Measurements from ENCODE around the gene ZNF485. TPM values are rescaled to one million over a fixed set of nuclear protein-coding genes. Genes with fewer than 3 reads are reported as not detected.
A peak's percentile ranks its signal among the peaks of the same experiment; 100 is the strongest.
"Not testable (repeated sequence)": the region's sequence is repeated elsewhere in the genome, so short reads cannot be mapped to it uniquely, and the experiment has no call there.

The ZNF485 gene
- total and polyA plus RNA-seq, 2 donors: 3.3 to 3.5 TPM

GRCh38 chr10:43576580-43576979 lies 29.7 kb upstream of the ZNF485 start:
- Histone ChIP-seq H3K27me3 (ENCODE audit: control insufficient read depth in 2 of 2, insufficient read depth in 1 of 2, low read length in 1 of 2) (peaks cover 0 to 10% of the 10 kb centered on the region in 2 donors), H3K36me3 (ENCODE audit: control insufficient read depth in 2 of 2, insufficient read depth in 2 of 2, low read length in 1 of 2) (no peaks in the 10 kb centered on the region), H3K27ac (ENCODE audit: low read depth in 1 of 2, low read length in 1 of 2) (no peak overlapping the region), H3K4me1 (ENCODE audit: control insufficient read depth in 2 of 2, insufficient read depth in 2 of 2, low read length in 2 of 2) (peaks cover 5 to 8% of the 10 kb centered on the region in 2 donors), H3K9me3 (ENCODE audit: control insufficient read depth in 2 of 2, insufficient read depth in 1 of 2, low read length in 1 of 2) (peaks cover 0 to 4% of the 10 kb centered on the region in 2 donors), H3K4me3 (ENCODE audit: low read length in 2 of 2) (no peak overlapping the region)
- 78% methylated on average over 5 of the region's 5 CpGs for WGBS
- no peak for DNase-seq (ENCODE audit: low read depth in 6 of 9, low spot score in 9 of 9)

- H3K27me3 ChIP-seq (ENCODE audit: control insufficient read depth in 2 of 2, insufficient read depth in 1 of 2, low read length in 1 of 2): no peaks in the 10 kb centered on the region
- H3K9me3 ChIP-seq (ENCODE audit: control insufficient read depth in 2 of 2, insufficient read depth in 1 of 2, low read length in 1 of 2): no peaks in the 10 kb centered on the region
- DNase-seq (ENCODE audit: low read depth in 6 of 9, low spot score in 9 of 9): no peak
- no peak overlapping the region for H3K4me3 ChIP-seq (ENCODE audit: low read length in 2 of 2)
- H3K36me3 ChIP-seq (ENCODE audit: control insufficient read depth in 2 of 2, insufficient read depth in 2 of 2, low read length in 1 of 2): no peaks in the 10 kb centered on the region
- no peak overlapping the region for H3K27ac ChIP-seq (ENCODE audit: low read depth in 1 of 2, low read length in 1 of 2)
- no peaks in the 10 kb centered on the region for H3K4me1 ChIP-seq (ENCODE audit: control insufficient read depth in 2 of 2, insufficient read depth in 2 of 2, low read length in 2 of 2)
- 75% methylated on average over 4 of the region's 4 CpGs for WGBS
Observed at GRCh38 chr10:43584051-43584450, 22.2 kb upstream of the ZNF485 start.

GRCh38 chr10:43585046-43585445 lies 21.2 kb upstream of the ZNF485 start:
- H3K36me3 ChIP-seq (ENCODE audit: control insufficient read depth in 2 of 2, insufficient read depth in 2 of 2, low read length in 1 of 2): no peaks in the 10 kb centered on the region
- H3K27ac ChIP-seq (ENCODE audit: low read depth in 1 of 2, low read length in 1 of 2): no peak overlapping the region
- no peaks in the 10 kb centered on the region for H3K4me1 ChIP-seq (ENCODE audit: control insufficient read depth in 2 of 2, insufficient read depth in 2 of 2, low read length in 2 of 2)
- H3K27me3 ChIP-seq (ENCODE audit: control insufficient read depth in 2 of 2, insufficient read depth in 1 of 2, low read length in 1 of 2): no peaks in the 10 kb centered on the region
- no peak for DNase-seq (ENCODE audit: low read depth in 6 of 9, low spot score in 9 of 9)
- no peaks in the 10 kb centered on the region for H3K9me3 ChIP-seq (ENCODE audit: control insufficient read depth in 2 of 2, insufficient read depth in 1 of 2, low read length in 1 of 2)
- WGBS: 98% methylated on average over 5 of the region's 5 CpGs
- no peak overlapping the region for H3K4me3 ChIP-seq (ENCODE audit: low read length in 2 of 2)

GRCh38 chr10:43585981-43586729 lies 20.1 kb upstream of the ZNF485 start:
- Histone ChIP-seq H3K36me3 (ENCODE audit: control insufficient read depth in 2 of 2, insufficient read depth in 2 of 2, low read length in 1 of 2) (no peaks in the 10 kb centered on the region), H3K4me1 (ENCODE audit: control insufficient read depth in 2 of 2, insufficient read depth in 2 of 2, low read length in 2 of 2) (no peaks in the 10 kb centered on the region), H3K27me3 (ENCODE audit: control insufficient read depth in 2 of 2, insufficient read depth in 1 of 2, low read length in 1 of 2) (no peaks in the 10 kb centered on the region), H3K4me3 (ENCODE audit: low read length in 2 of 2) (no peak overlapping the region), H3K9me3 (ENCODE audit: control insufficient read depth in 2 of 2, insufficient read depth in 1 of 2, low read length in 1 of 2) (no peaks in the 10 kb centered on the region), H3K27ac (ENCODE audit: low read depth in 1 of 2, low read length in 1 of 2) (no peak overlapping the region)
- DNase-seq (ENCODE audit: low read depth in 6 of 9, low spot score in 9 of 9): no peak
- WGBS: 91% methylated on average over 9 of the region's 9 CpGs

- DNase-seq (ENCODE audit: low read depth in 6 of 9, low spot score in 9 of 9); H3K9me3 ChIP-seq (ENCODE audit: control insufficient read depth in 2 of 2, insufficient read depth in 1 of 2, low read length in 1 of 2); H3K4me1 ChIP-seq (ENCODE audit: control insufficient read depth in 2 of 2, insufficient read depth in 2 of 2, low read length in 2 of 2); H3K36me3 ChIP-seq (ENCODE audit: control insufficient read depth in 2 of 2, insufficient read depth in 2 of 2, low read length in 1 of 2); H3K27ac ChIP-seq (ENCODE audit: low read depth in 1 of 2, low read length in 1 of 2); H3K4me3 ChIP-seq (ENCODE audit: low read length in 2 of 2); H3K27me3 ChIP-seq (ENCODE audit: control insufficient read depth in 2 of 2, insufficient read depth in 1 of 2, low read length in 1 of 2): not testable (repeated sequence)
- 93% methylated on average over 3 of the region's 3 CpGs for WGBS
Observed at GRCh38 chr10:43586730-43587115, 19.5 kb upstream of the ZNF485 start.

GRCh38 chr10:43591303-43591904 lies 14.8 kb upstream of the ZNF485 start:
- no peak overlapping the region for H3K4me3 ChIP-seq (ENCODE audit: low read length in 2 of 2)
- no peak for DNase-seq (ENCODE audit: low read depth in 6 of 9, low spot score in 9 of 9)
- WGBS: 96% methylated on average over 5 of the region's 5 CpGs
- no peak overlapping the region for H3K27ac ChIP-seq (ENCODE audit: low read depth in 1 of 2, low read length in 1 of 2)
- H3K4me1 ChIP-seq (ENCODE audit: control insufficient read depth in 2 of 2, insufficient read depth in 2 of 2, low read length in 2 of 2): peaks cover 2 to 17% of the 10 kb centered on the region in 2 donors
- H3K27me3 ChIP-seq (ENCODE audit: control insufficient read depth in 2 of 2, insufficient read depth in 1 of 2, low read length in 1 of 2): no peaks in the 10 kb centered on the region
- no peaks in the 10 kb centered on the region for H3K9me3 ChIP-seq (ENCODE audit: control insufficient read depth in 2 of 2, insufficient read depth in 1 of 2, low read length in 1 of 2)
- H3K36me3 ChIP-seq (ENCODE audit: control insufficient read depth in 2 of 2, insufficient read depth in 2 of 2, low read length in 1 of 2): no peaks in the 10 kb centered on the region

- DNase-seq (ENCODE audit: low read depth in 6 of 9, low spot score in 9 of 9): peak in 3 of 9 donors; percentile 19 to 59 (median 25)
- WGBS: 21% methylated on average over 8 of the region's 8 CpGs
- H3K9me3 ChIP-seq (ENCODE audit: control insufficient read depth in 2 of 2, insufficient read depth in 1 of 2, low read length in 1 of 2): no peaks in the 10 kb centered on the region
- H3K27ac ChIP-seq (ENCODE audit: low read depth in 1 of 2, low read length in 1 of 2): no peak overlapping the region
- H3K4me3 ChIP-seq (ENCODE audit: low read length in 2 of 2): peak overlapping the region in 1 of 2 donors; percentile 38
- H3K27me3 ChIP-seq (ENCODE audit: control insufficient read depth in 2 of 2, insufficient read depth in 1 of 2, low read length in 1 of 2): no peaks in the 10 kb centered on the region
- H3K36me3 ChIP-seq (ENCODE audit: control insufficient read depth in 2 of 2, insufficient read depth in 2 of 2, low read length in 1 of 2): no peaks in the 10 kb centered on the region
- peaks cover 2 to 18% of the 10 kb centered on the region in 2 donors for H3K4me1 ChIP-seq (ENCODE audit: control insufficient read depth in 2 of 2, insufficient read depth in 2 of 2, low read length in 2 of 2)
Observed at GRCh38 chr10:43594944-43595589, 11.2 kb upstream of the ZNF485 start.

- Histone ChIP-seq H3K4me1 (ENCODE audit: control insufficient read depth in 2 of 2, insufficient read depth in 2 of 2, low read length in 2 of 2) (peaks cover 2 to 18% of the 10 kb centered on the region in 2 donors), H3K27me3 (ENCODE audit: control insufficient read depth in 2 of 2, insufficient read depth in 1 of 2, low read length in 1 of 2) (no peaks in the 10 kb centered on the region), H3K4me3 (ENCODE audit: low read length in 2 of 2) (no peak overlapping the region), H3K9me3 (ENCODE audit: control insufficient read depth in 2 of 2, insufficient read depth in 1 of 2, low read length in 1 of 2) (no peaks in the 10 kb centered on the region), H3K27ac (ENCODE audit: low read depth in 1 of 2, low read length in 1 of 2) (no peak overlapping the region), H3K36me3 (ENCODE audit: control insufficient read depth in 2 of 2, insufficient read depth in 2 of 2, low read length in 1 of 2) (no peaks in the 10 kb centered on the region)
- peak in 2 of 9 donors; percentile 27 to 51 for DNase-seq (ENCODE audit: low read depth in 6 of 9, low spot score in 9 of 9)
- WGBS: 19% methylated on average over 7 of the region's 7 CpGs
Observed at GRCh38 chr10:43595739-43596298, 10.4 kb upstream of the ZNF485 start.

GRCh38 chr10:43596546-43596945 lies 9.7 kb upstream of the ZNF485 start:
- peaks cover 2 to 18% of the 10 kb centered on the region in 2 donors for H3K4me1 ChIP-seq (ENCODE audit: control insufficient read depth in 2 of 2, insufficient read depth in 2 of 2, low read length in 2 of 2)
- no peak overlapping the region for H3K4me3 ChIP-seq (ENCODE audit: low read length in 2 of 2)
- DNase-seq (ENCODE audit: low read depth in 6 of 9, low spot score in 9 of 9): no peak
- H3K9me3 ChIP-seq (ENCODE audit: control insufficient read depth in 2 of 2, insufficient read depth in 1 of 2, low read length in 1 of 2): no peaks in the 10 kb centered on the region
- no peak overlapping the region for H3K27ac ChIP-seq (ENCODE audit: low read depth in 1 of 2, low read length in 1 of 2)
- H3K36me3 ChIP-seq (ENCODE audit: control insufficient read depth in 2 of 2, insufficient read depth in 2 of 2, low read length in 1 of 2): no peaks in the 10 kb centered on the region
- no peaks in the 10 kb centered on the region for H3K27me3 ChIP-seq (ENCODE audit: control insufficient read depth in 2 of 2, insufficient read depth in 1 of 2, low read length in 1 of 2)
- WGBS: 84% methylated on average over 4 of the region's 4 CpGs
